ENCODE data around the gene UCHL5.

DNA sequence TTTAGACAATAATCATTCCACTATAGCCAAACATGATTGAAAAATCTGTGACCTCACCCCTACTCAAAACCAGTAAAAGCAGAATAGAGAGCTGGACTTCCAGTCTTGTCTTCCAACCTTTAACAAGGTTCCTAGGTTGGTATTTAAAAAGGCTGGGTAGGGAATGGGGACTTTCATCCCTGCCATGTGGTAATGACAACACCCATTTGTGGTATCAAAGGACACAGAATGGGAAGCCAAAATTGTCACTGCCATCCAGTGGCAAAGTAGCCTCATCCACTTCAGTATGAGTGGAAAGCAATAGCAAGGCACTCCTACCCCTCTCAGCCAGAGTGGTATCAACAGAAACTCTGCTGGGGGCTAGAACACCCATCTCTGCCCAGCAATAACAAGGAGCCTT is 33.9 kb downstream of the UCHL5 start:
- TF ChIP-seq CTCF (IDR thresholded peaks at IDR 0.05), result no peak
- TF ChIP-seq POLR2A (IDR thresholded peaks at IDR 0.05), result no peak
